ENCODE data around the gene PITX2. TPM values are rescaled to one million over a fixed set of nuclear protein-coding genes. Genes with fewer than 3 reads are reported as not detected.

The PITX2 gene
- total and polyA plus RNA-seq, 5 experiments from 2014 or later = not detected

GRCh38 chr4:110612631-110613269, 10.1 kb downstream of the PITX2 start:
- Mint-ChIP-seq H3K4me3 (peak overlapping the region in 1 of 10 donors; percentile 5), H3K27ac (peak overlapping the region in 1 of 10 donors; percentile 65), H3K36me3 (peaks cover 0 to 9% (median under 1%) of the 10 kb centered on the region in 3 donors), H3K4me1 (peaks cover 0 to 19% (median 2%) of the 10 kb centered on the region in 4 donors), H3K27me3 (peaks cover 47 to 99% (median 76%) of the 10 kb centered on the region in 5 donors), H3K9me3 (peaks cover 0 to 36% (median 2%) of the 10 kb centered on the region in 9 donors)
- DNase-seq = no peak
- ATAC-seq = no peak
- POLR2A ChIA-PET = no interaction called here

- Mint-ChIP-seq H3K4me3 (peak overlapping the region in 2 of 10 donors; percentile 5 to 54), H3K27ac (peak overlapping the region in 1 of 10 donors; percentile 28), H3K36me3 (peaks cover 0 to 9% (median 0%) of the 10 kb centered on the region in 3 donors), H3K4me1 (peaks cover 0 to 18% (median 1%) of the 10 kb centered on the region in 4 donors), H3K9me3 (peaks cover 0 to 32% (median 0%) of the 10 kb centered on the region in 9 donors), H3K27me3 (peaks cover 41 to 94% (median 70%) of the 10 kb centered on the region in 5 donors)
- POLR2A ChIA-PET = no interaction called here
- DNase-seq (no peak), ATAC-seq (no peak)
These were observed 10.9 kb downstream of the PITX2 start for GRCh38 chr4:110611968-110612447.

GRCh38 chr4:110610940-110611831, 11.7 kb downstream of the PITX2 start:
- DNase-seq (no peak), ATAC-seq (no peak)
- H3K27me3 Mint-ChIP-seq = peaks cover 38 to 86% (median 61%) of the 10 kb centered on the region in 5 donors
- H3K4me3 Mint-ChIP-seq = peak overlapping the region in 2 of 10 donors; percentile 12 to 18
- POLR2A ChIA-PET = no interaction called here
- H3K36me3 Mint-ChIP-seq = peaks cover 0 to 8% (median 0%) of the 10 kb centered on the region in 3 donors
- peaks cover 0 to 24% (median 0%) of the 10 kb centered on the region in 9 donors for H3K9me3 Mint-ChIP-seq
- peaks cover 0 to 18% (median 1%) of the 10 kb centered on the region in 4 donors for H3K4me1 Mint-ChIP-seq
- peak overlapping the region in 1 of 10 donors; percentile 34 for H3K27ac Mint-ChIP-seq

GRCh38 chr4:110610620-110610939, 12.3 kb downstream of the PITX2 start:
- H3K27me3 Mint-ChIP-seq = peaks cover 33 to 80% (median 57%) of the 10 kb centered on the region in 5 donors
- H3K4me3 Mint-ChIP-seq = peak overlapping the region in 1 of 10 donors; percentile 6
- H3K9me3 Mint-ChIP-seq = peaks cover 0 to 20% (median 0%) of the 10 kb centered on the region in 9 donors
- peaks cover 0 to 13% (median 1%) of the 10 kb centered on the region in 4 donors for H3K4me1 Mint-ChIP-seq
- DNase-seq (no peak), ATAC-seq (no peak)
- peaks cover 0 to 4% (median 0%) of the 10 kb centered on the region in 3 donors for H3K36me3 Mint-ChIP-seq
- POLR2A ChIA-PET = no interaction called here
- H3K27ac Mint-ChIP-seq = peak overlapping the region in 1 of 10 donors; percentile 1

GRCh38 chr4:110609044-110609750, 13.7 kb downstream of the PITX2 start:
- peaks cover 30 to 67% (median 51%) of the 10 kb centered on the region in 5 donors for H3K27me3 Mint-ChIP-seq
- POLR2A ChIA-PET = no interaction called here
- DNase-seq (no peak), ATAC-seq (no peak)
- H3K4me1 Mint-ChIP-seq = peaks cover 0 to 8% (median 1%) of the 10 kb centered on the region in 4 donors
- peaks cover 0 to 4% (median 0%) of the 10 kb centered on the region in 3 donors for H3K36me3 Mint-ChIP-seq
- H3K9me3 Mint-ChIP-seq = peaks cover 0 to 14% (median 0%) of the 10 kb centered on the region in 9 donors
- H3K4me3 Mint-ChIP-seq = no peak overlapping the region
- H3K27ac Mint-ChIP-seq = no peak overlapping the region

- POLR2A ChIA-PET = no interaction called here
- Mint-ChIP-seq H3K27ac (no peak overlapping the region), H3K4me1 (no peaks in the 10 kb centered on the region), H3K27me3 (peaks cover 28 to 59% (median 42%) of the 10 kb centered on the region in 5 donors), H3K9me3 (peaks cover 0 to 6% (median 0%) of the 10 kb centered on the region in 9 donors), H3K36me3 (peaks cover 0 to 4% (median 2%) of the 10 kb centered on the region in 3 donors), H3K4me3 (no peak overlapping the region)
- DNase-seq = no peak
- ATAC-seq = no peak
These were observed 17.8 kb downstream of the PITX2 start for GRCh38 chr4:110605077-110605476.

- Mint-ChIP-seq H3K9me3 (peaks cover 0 to 9% (median 0%) of the 10 kb centered on the region in 9 donors), H3K36me3 (peaks cover 0 to 4% (median 0%) of the 10 kb centered on the region in 3 donors), H3K4me3 (no peak overlapping the region), H3K4me1 (no peaks in the 10 kb centered on the region), H3K27ac (no peak overlapping the region), H3K27me3 (peaks cover 22 to 49% (median 37%) of the 10 kb centered on the region in 5 donors)
- DNase-seq (no peak), ATAC-seq (no peak)
- POLR2A ChIA-PET = no interaction called here
These were observed 20.8 kb downstream of the PITX2 start for GRCh38 chr4:110602061-110602460.

GRCh38 chr4:110597582-110597981, 25.3 kb downstream of the PITX2 start:
- H3K4me3 Mint-ChIP-seq = no peak overlapping the region
- H3K27me3 Mint-ChIP-seq = peaks cover 14 to 41% (median 24%) of the 10 kb centered on the region in 5 donors
- POLR2A ChIA-PET = no interaction called here

GRCh38 chr4:110596431-110596830, 26.4 kb downstream of the PITX2 start:
- POLR2A ChIA-PET = no interaction called here
- Mint-ChIP-seq H3K9me3 (peaks cover 4 to 23% (median 10%) of the 10 kb centered on the region in 9 donors), H3K4me3 (no peak overlapping the region), H3K27ac (no peak overlapping the region), H3K4me1 (no peaks in the 10 kb centered on the region), H3K27me3 (peaks cover 11 to 39% (median 20%) of the 10 kb centered on the region in 5 donors), H3K36me3 (peaks cover 0 to 19% (median 3%) of the 10 kb centered on the region in 3 donors)
- ATAC-seq (no peak), DNase-seq (no peak)

More at GRCh38 chr4:110597582-110597981, 25.3 kb downstream of the PITX2 start:
- ATAC-seq (no peak), DNase-seq (no peak)
- peaks cover 0 to 18% (median 3%) of the 10 kb centered on the region in 3 donors for H3K36me3 Mint-ChIP-seq
- H3K4me1 Mint-ChIP-seq = no peaks in the 10 kb centered on the region
- H3K9me3 Mint-ChIP-seq = peaks cover 4 to 23% (median 10%) of the 10 kb centered on the region in 9 donors
- H3K27ac Mint-ChIP-seq = no peak overlapping the region

GRCh38 chr4:110595583-110595982, 27.3 kb downstream of the PITX2 start:
- peaks cover 0 to 15% (median 3%) of the 10 kb centered on the region in 3 donors for H3K36me3 Mint-ChIP-seq
- ATAC-seq = no peak
- POLR2A ChIA-PET = no interaction called here

GRCh38 chr4:110589297-110589696, 33.6 kb downstream of the PITX2 start:
- no peak for ATAC-seq
- peaks cover 0 to 4% (median 0%) of the 10 kb centered on the region in 3 donors for H3K36me3 Mint-ChIP-seq
- no peak overlapping the region for H3K4me3 Mint-ChIP-seq
- no peaks in the 10 kb centered on the region for H3K4me1 Mint-ChIP-seq
- no peak for DNase-seq
- POLR2A ChIA-PET = no interaction called here
- no peak overlapping the region for H3K27ac Mint-ChIP-seq
- peaks cover 0 to 2% (median 0%) of the 10 kb centered on the region in 9 donors for H3K9me3 Mint-ChIP-seq
- H3K27me3 Mint-ChIP-seq = peaks cover 4 to 16% (median 9%) of the 10 kb centered on the region in 5 donors

More at GRCh38 chr4:110595583-110595982, 27.3 kb downstream of the PITX2 start:
- H3K27me3 Mint-ChIP-seq = peaks cover 14 to 30% (median 16%) of the 10 kb centered on the region in 5 donors
- no peak overlapping the region for H3K4me3 Mint-ChIP-seq
- H3K27ac Mint-ChIP-seq = no peak overlapping the region
- H3K9me3 Mint-ChIP-seq = peaks cover 4 to 23% (median 10%) of the 10 kb centered on the region in 9 donors
- no peaks in the 10 kb centered on the region for H3K4me1 Mint-ChIP-seq
- DNase-seq = no peak

- H3K27ac Mint-ChIP-seq = no peak overlapping the region
- H3K4me3 Mint-ChIP-seq = no peak overlapping the region
- peaks cover 6 to 23% (median 13%) of the 10 kb centered on the region in 5 donors for H3K27me3 Mint-ChIP-seq
- no peaks in the 10 kb centered on the region for H3K4me1 Mint-ChIP-seq
- ATAC-seq (no peak), DNase-seq (no peak)
- peaks cover 0 to 1% (median 0%) of the 10 kb centered on the region in 9 donors for H3K9me3 Mint-ChIP-seq
- H3K36me3 Mint-ChIP-seq = peaks cover 0 to 3% (median 0%) of the 10 kb centered on the region in 3 donors
- POLR2A ChIA-PET = no interaction called here
These were observed 35.1 kb downstream of the PITX2 start for GRCh38 chr4:110587666-110588285.

Measured in naive thymus-derived CD8-positive, alpha-beta T cell (primary cell).